ENCODE measurements around the gene ZAP70. TPM values are rescaled to one million over a fixed set of nuclear protein-coding genes. Genes with fewer than 3 reads are reported as not detected.

ZAP70 gene
- total and polyA plus RNA-seq, 10 of the 15 experiments (the other 5 are each of a cell fraction or from before 2014, with no cell fraction given) = 0.18 to 2.9 (median 1.2) TPM; not detected in 1

DNA sequence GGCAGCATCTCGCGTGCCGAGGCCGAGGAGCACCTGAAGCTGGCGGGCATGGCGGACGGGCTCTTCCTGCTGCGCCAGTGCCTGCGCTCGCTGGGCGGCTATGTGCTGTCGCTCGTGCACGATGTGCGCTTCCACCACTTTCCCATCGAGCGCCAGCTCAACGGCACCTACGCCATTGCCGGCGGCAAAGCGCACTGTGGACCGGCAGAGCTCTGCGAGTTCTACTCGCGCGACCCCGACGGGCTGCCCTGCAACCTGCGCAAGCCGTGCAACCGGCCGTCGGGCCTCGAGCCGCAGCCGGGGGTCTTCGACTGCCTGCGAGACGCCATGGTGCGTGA is 10.7 kb downstream of the ZAP70 start:
- intact Hi-C loops (cut with micrococcal nuclease; ENCODE audit: unreplicated experiment) = no loop called here
- BruUV-seq (replicated peaks) = no TSS peak
- Histone ChIP-seq H3K9me3 (replicated peaks; ENCODE audit: control insufficient read depth, insufficient read depth, low read length) (no peaks in the 10 kb centered on the region), H3K9ac (ENCODE audit: control insufficient read depth, insufficient read depth, low read length) (no peak overlapping the region), H2AFZ (ENCODE audit: control insufficient read depth, low read depth, low read length) (no peak overlapping the region), H3K4me3 (no peak overlapping the region), H3K79me2 (ENCODE audit: control insufficient read depth, insufficient read depth, low read length) (no peaks in the 10 kb centered on the region), H3K36me3 (ENCODE audit: control insufficient read depth in 2 of 2, insufficient read depth in 2 of 2, low read length in 1 of 2) (no peaks in the 10 kb centered on the region), H3K4me1 (ENCODE audit: control insufficient read depth, insufficient read depth, low read length) (peaks cover 1% of the 10 kb centered on the region; the same call in 1 of the 2 replicates), H3K27ac (ENCODE audit: control insufficient read depth, insufficient read depth) (no peak overlapping the region), H3K4me2 (ENCODE audit: control insufficient read depth, insufficient read depth) (no peak overlapping the region), H3K27me3 (replicated peaks in 1 of 2; ENCODE audit: control insufficient read depth in 2 of 2, insufficient read depth in 2 of 2, low read length in 1 of 2) (no peaks in the 10 kb centered on the region), H4K20me1 (ENCODE audit: control insufficient read depth, insufficient read depth) (no peaks in the 10 kb centered on the region)
- SMC1A ChIA-PET (ENCODE audit: uncharacterized antibody, unreplicated experiment) = no interaction called here
- POLR2A ChIA-PET = no interaction called here
- TF ChIP-seq TBL1XR1 (IDR thresholded peaks at IDR 0.05; ENCODE audit: low read depth, low read length) = no peak
- no peak for TF ChIP-seq STAT1 (conservative IDR thresholded peaks at IDR 0.05)
- TF ChIP-seq ETV6 (conservative IDR thresholded peaks at IDR 0.05 in 1 of 2, IDR thresholded peaks at IDR 0.05 in 1 of 2; ENCODE audit: borderline replicate concordance in 1 of 2, low read depth in 1 of 2) = no peak
- no peak for TF ChIP-seq SREBF1 (IDR thresholded peaks at IDR 0.05; ENCODE audit: low read length)
- TF ChIP-seq, protein P1, sequence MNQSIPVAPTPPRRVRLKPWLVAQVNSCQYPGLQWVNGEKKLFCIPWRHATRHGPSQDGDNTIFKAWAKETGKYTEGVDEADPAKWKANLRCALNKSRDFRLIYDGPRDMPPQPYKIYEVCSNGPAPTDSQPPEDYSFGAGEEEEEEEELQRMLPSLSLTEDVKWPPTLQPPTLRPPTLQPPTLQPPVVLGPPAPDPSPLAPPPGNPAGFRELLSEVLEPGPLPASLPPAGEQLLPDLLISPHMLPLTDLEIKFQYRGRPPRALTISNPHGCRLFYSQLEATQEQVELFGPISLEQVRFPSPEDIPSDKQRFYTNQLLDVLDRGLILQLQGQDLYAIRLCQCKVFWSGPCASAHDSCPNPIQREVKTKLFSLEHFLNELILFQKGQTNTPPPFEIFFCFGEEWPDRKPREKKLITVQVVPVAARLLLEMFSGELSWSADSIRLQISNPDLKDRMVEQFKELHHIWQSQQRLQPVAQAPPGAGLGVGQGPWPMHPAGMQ (IDR thresholded peaks at IDR 0.05; ENCODE audit: borderline replicate concordance) = no peak
- no peak for TF ChIP-seq CBFB (IDR thresholded peaks at IDR 0.05; ENCODE audit: low read depth)
- TF ChIP-seq MYB (IDR thresholded peaks at IDR 0.05; ENCODE audit: borderline replicate concordance, low read depth, low read length) = no peak
- WGBS (ENCODE audit: insufficient coverage, insufficient replicate concordance, low lambda C conversion rate, missing lambda C conversion rate) = 83% methylated on average over 35 of the region's 41 CpGs
- ATAC-seq (no peak), FAIRE-seq (no peak), DNase-seq (ENCODE audit: low read depth, low spot score) (no peak)
- in situ Hi-C loops (cut with MboI) = no loop called here
- CTCF ChIA-PET = no interaction called here
- RAD21 ChIA-PET (ENCODE audit: unreplicated experiment) = no interaction called here

DNA sequence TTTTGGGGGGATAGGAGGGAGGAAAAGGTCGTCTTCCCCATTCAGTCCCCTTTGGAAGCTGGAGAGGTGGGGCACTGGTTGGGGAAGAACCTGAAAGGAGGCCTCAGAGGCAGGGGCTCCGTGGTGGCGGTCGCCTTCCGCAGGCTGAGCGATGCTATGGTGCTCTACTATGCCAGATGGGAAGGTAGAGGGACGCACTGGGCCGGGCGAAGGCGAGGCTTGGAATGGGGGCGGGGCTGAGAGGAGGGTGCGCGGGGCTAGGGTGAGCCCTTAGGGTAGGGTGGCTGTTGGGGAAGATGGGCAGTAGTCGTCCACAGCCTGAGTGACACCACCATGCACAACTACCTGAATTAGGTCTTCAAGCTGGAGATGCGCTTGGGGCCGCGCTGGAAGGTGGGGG is 11.1 kb downstream of the ZAP70 start:
- no peak overlapping the region for H3K4me3 ChIP-seq
- ChIA-PET POLR2A (no interaction called here), CTCF (no interaction called here), SMC1A (ENCODE audit: uncharacterized antibody, unreplicated experiment) (no interaction called here), RAD21 (ENCODE audit: unreplicated experiment) (no interaction called here)
- FAIRE-seq = no peak
- H3K79me2 ChIP-seq (ENCODE audit: control insufficient read depth, insufficient read depth, low read length) = no peaks in the 10 kb centered on the region
- no peak overlapping the region for H3K27ac ChIP-seq (ENCODE audit: control insufficient read depth, insufficient read depth)
- in situ Hi-C loops (cut with MboI) = no loop called here
- no peak for ATAC-seq
- no peak for DNase-seq (ENCODE audit: low read depth, low spot score)
- H3K27me3 ChIP-seq (replicated peaks in 1 of 2; ENCODE audit: control insufficient read depth in 2 of 2, insufficient read depth in 2 of 2, low read length in 1 of 2) = no peaks in the 10 kb centered on the region
- no peak overlapping the region for H3K4me2 ChIP-seq (ENCODE audit: control insufficient read depth, insufficient read depth)
- H3K4me1 ChIP-seq (ENCODE audit: control insufficient read depth, insufficient read depth, low read length) = no peaks in the 10 kb centered on the region
- BruUV-seq (replicated peaks) = no TSS peak
- no peak overlapping the region for H2AFZ ChIP-seq (ENCODE audit: control insufficient read depth, low read depth, low read length)
- WGBS (ENCODE audit: insufficient coverage, insufficient replicate concordance, low lambda C conversion rate, missing lambda C conversion rate) = 79% methylated on average over 16 of the region's 17 CpGs
- intact Hi-C loops (cut with micrococcal nuclease; ENCODE audit: unreplicated experiment) = no loop called here
- no peaks in the 10 kb centered on the region for H3K9me3 ChIP-seq (replicated peaks; ENCODE audit: control insufficient read depth, insufficient read depth, low read length)
- H3K9ac ChIP-seq (ENCODE audit: control insufficient read depth, insufficient read depth, low read length) = no peak overlapping the region
- H3K36me3 ChIP-seq (ENCODE audit: control insufficient read depth in 2 of 2, insufficient read depth in 2 of 2, low read length in 1 of 2) = no peaks in the 10 kb centered on the region
- no peaks in the 10 kb centered on the region for H4K20me1 ChIP-seq (ENCODE audit: control insufficient read depth, insufficient read depth)
- no peak for TF ChIP-seq ZNF592 (IDR thresholded peaks at IDR 0.05)
- TF ChIP-seq BACH1 (IDR thresholded peaks at IDR 0.05; ENCODE audit: borderline replicate concordance) = no peak
- TF ChIP-seq JUND (IDR thresholded peaks at IDR 0.05; ENCODE audit: low read depth, low read length) = no peak
- TF ChIP-seq NR2C2 (IDR thresholded peaks at IDR 0.05; ENCODE audit: borderline replicate concordance, control insufficient read depth, insufficient read length, low read depth) = no peak
- TF ChIP-seq BHLHE40 (IDR thresholded peaks at IDR 0.05; ENCODE audit: borderline replicate concordance in 1 of 2, low read depth in 2 of 2, low read length in 1 of 2) = no peak
- no peak for TF ChIP-seq ZBED1 (IDR thresholded peaks at IDR 0.05; ENCODE audit: borderline replicate concordance)
- TF ChIP-seq FOS (IDR thresholded peaks at IDR 0.05; ENCODE audit: borderline replicate concordance, extremely low read depth, insufficient read length) = no peak
